ENCODE results near the gene CLIC3. TPM values are rescaled to one million over a fixed set of nuclear protein-coding genes. Genes with fewer than 3 reads are reported as not detected.
"Not testable (repeated sequence)": the region's sequence is repeated elsewhere in the genome, so short reads cannot be mapped to it uniquely, and the experiment has no call there.

The CLIC3 gene
- total RNA-seq, 1 experiment from 2014 or later, result 4.3 TPM

DNA sequence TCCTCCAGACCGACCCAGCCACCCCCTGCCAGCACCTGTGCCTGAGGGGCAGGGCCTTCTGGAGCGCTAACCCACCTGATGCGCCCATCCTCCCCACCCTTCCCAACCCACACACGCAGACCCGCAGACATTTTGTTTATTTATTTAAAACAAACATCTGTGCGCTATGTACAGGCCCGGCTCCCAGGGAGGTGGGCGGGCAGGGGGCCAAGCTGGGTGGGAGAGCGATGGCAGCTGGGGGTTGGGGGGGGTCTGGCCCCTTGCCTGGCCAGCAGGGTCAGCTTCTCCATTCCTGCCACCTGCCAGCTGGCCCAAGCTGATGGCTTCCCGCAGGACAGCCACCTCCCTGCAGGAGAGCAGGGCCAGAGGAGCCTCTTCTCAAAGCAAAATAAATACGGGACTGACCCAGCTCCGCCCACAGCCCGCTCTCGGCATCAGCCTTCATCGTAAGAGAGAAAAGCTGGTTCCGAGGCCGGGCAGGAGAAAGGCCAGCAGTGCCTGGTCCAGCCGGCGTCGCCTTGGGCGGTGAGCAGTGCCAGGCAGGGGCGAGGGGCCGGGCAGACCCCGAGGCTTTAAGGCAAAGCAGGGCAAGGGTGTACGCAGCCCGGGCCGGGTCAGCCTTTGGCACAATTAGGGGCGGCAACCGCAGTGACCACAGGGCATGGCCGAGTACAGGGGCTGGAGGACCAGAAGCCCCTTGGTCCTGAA, 10.9 kb upstream of the CLIC3 start:
- ATAC-seq, result no peak
- intact Hi-C loops (cut with micrococcal nuclease), result no loop called here

DNA sequence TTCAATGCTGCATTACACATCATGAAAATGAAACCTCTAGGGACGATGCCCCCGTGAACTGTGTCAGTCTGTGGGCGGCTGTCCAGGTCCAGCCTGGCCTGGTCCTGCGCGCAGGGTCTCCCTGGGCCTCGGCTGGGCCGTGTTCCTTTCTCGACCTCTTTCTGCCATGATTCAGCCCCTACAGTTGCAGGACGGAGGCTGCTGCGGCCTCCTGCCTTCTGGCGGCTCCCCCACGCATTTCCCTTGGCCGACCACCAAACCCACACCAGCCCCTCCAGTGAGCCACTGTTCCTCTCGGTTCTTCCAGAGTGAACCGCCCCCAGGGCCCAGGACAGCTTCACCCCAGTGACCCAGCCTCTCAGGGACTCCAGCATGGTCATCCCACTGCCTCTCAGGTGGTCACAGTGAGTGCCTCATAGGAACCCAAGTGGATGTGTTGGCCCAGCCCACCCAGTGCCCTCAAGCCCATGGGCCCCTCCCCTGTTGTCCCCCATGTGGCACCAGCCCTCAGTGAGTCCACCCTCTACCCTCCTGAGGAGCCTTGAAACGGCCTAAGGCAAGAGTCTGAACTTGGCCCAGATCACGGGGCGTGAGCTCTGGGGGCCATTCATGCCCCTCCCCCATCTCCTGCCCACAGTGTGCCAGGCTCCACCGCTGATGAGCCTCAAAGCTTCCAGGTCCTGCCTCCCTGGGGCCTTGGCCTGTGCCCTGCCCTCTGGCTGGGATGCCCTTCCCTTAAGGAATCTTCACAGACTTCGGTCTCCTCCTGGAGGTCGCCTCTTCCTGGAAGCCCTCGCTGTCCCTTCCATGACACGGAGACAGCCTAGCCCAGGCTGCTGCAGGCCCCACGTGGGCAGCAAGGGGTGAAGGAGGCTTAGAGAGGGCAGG, 10.0 kb upstream of the CLIC3 start:
- ChIA-PET POLR2A (ENCODE audit: unreplicated experiment) (no interaction called here), CTCF (no interaction called here)
- no peaks in the 10 kb centered on the region for H3K36me3 ChIP-seq (ENCODE audit: low read depth, low read length)
- TF ChIP-seq, protein P1, sequence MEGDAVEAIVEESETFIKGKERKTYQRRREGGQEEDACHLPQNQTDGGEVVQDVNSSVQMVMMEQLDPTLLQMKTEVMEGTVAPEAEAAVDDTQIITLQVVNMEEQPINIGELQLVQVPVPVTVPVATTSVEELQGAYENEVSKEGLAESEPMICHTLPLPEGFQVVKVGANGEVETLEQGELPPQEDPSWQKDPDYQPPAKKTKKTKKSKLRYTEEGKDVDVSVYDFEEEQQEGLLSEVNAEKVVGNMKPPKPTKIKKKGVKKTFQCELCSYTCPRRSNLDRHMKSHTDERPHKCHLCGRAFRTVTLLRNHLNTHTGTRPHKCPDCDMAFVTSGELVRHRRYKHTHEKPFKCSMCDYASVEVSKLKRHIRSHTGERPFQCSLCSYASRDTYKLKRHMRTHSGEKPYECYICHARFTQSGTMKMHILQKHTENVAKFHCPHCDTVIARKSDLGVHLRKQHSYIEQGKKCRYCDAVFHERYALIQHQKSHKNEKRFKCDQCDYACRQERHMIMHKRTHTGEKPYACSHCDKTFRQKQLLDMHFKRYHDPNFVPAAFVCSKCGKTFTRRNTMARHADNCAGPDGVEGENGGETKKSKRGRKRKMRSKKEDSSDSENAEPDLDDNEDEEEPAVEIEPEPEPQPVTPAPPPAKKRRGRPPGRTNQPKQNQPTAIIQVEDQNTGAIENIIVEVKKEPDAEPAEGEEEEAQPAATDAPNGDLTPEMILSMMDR (conservative IDR thresholded peaks at IDR 0.05; ENCODE audit: low read depth, low read length), result no peak
- TF ChIP-seq EZH2 (IDR thresholded peaks at IDR 0.05; ENCODE audit: low read length, unreplicated experiment) (no peak), EZH2phosphoT487 (IDR thresholded peaks at IDR 0.05; ENCODE audit: borderline replicate concordance, low read length) (no peak)
- no peaks in the 10 kb centered on the region for H3K79me2 ChIP-seq (ENCODE audit: low read length)
- no peak overlapping the region for H3K4me3 ChIP-seq (ENCODE audit: low read length)
- no peaks in the 10 kb centered on the region for H3K9me3 ChIP-seq (ENCODE audit: low read length)
- no peaks in the 10 kb centered on the region for H3K27me3 ChIP-seq (ENCODE audit: low read length)
- intact Hi-C loops (cut with micrococcal nuclease), result no loop called here
- H3K4me1 ChIP-seq (ENCODE audit: insufficient read depth, low read length), result no peaks in the 10 kb centered on the region
- no peak for ATAC-seq
- no peaks in the 10 kb centered on the region for H3K9me2 ChIP-seq (replicated peaks; ENCODE audit: low read length)
- no peaks in the 10 kb centered on the region for H4K20me1 ChIP-seq (ENCODE audit: low read length)
- no peak overlapping the region for H2AFZ ChIP-seq (ENCODE audit: low read length)
- H3K9ac ChIP-seq (ENCODE audit: low read length), result no peak overlapping the region
- DNase-seq, result no peak
- H3F3A ChIP-seq (ENCODE audit: low read length, unreplicated experiment), result no peaks in the 10 kb centered on the region
- H3K27ac ChIP-seq (ENCODE audit: low read length), result no peak overlapping the region
- no peak overlapping the region for H3K4me2 ChIP-seq (ENCODE audit: low read length)
- no TSS peak for BruUV-seq (replicated peaks)

More for the DNA sequence above, 10.9 kb upstream of the CLIC3 start:
- Histone ChIP-seq H3K9ac (ENCODE audit: low read length) (no peak overlapping the region), H3K4me3 (ENCODE audit: low read length) (no peak overlapping the region), H4K20me1 (ENCODE audit: low read length) (no peaks in the 10 kb centered on the region), H3K9me2 (replicated peaks; ENCODE audit: low read length) (no peaks in the 10 kb centered on the region), H3K79me2 (ENCODE audit: low read length) (no peaks in the 10 kb centered on the region), H3K4me2 (ENCODE audit: low read length) (no peak overlapping the region), H3K27me3 (ENCODE audit: low read length) (no peaks in the 10 kb centered on the region), H2AFZ (ENCODE audit: low read length) (no peak overlapping the region), H3K4me1 (ENCODE audit: insufficient read depth, low read length) (no peaks in the 10 kb centered on the region), H3K9me3 (ENCODE audit: low read length) (no peaks in the 10 kb centered on the region), H3F3A (ENCODE audit: low read length, unreplicated experiment) (no peaks in the 10 kb centered on the region), H3K36me3 (ENCODE audit: low read depth, low read length) (no peaks in the 10 kb centered on the region), H3K27ac (ENCODE audit: low read length) (no peak overlapping the region)
- POLR2A ChIA-PET (ENCODE audit: unreplicated experiment), result no interaction called here
- CTCF ChIA-PET, result no interaction called here
- TF ChIP-seq, protein P1 (conservative IDR thresholded peaks at IDR 0.05; ENCODE audit: low read depth, low read length), result no peak
- TF ChIP-seq EZH2phosphoT487 (IDR thresholded peaks at IDR 0.05; ENCODE audit: borderline replicate concordance, low read length) (no peak), EZH2 (IDR thresholded peaks at IDR 0.05; ENCODE audit: low read length, unreplicated experiment) (no peak)
- BruUV-seq (replicated peaks), result no TSS peak
- DNase-seq, result no peak

DNA sequence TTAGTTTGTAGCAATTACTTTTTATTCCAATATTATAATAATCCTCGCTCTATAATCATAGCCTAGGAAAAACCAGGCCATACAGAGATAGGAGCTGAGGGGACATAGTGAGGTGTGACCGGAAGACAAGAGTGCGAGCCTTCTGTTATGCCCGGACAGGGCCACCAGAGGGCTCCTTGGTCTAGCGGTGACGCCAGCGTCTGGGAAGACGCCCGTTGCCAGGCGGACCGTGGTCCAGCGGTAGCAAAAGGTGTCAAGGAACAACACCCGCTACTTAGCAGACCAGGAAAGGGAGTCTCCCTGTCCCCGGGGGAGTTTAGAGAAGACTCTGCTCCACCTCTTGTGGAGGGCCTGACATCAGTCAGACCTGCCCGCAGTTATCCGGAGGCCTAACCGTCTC, 7.9 kb upstream of the CLIC3 start:
- ATAC-seq; H3K4me2 ChIP-seq (ENCODE audit: low read length); H3K4me3 ChIP-seq (ENCODE audit: low read length); H3K4me1 ChIP-seq (ENCODE audit: insufficient read depth, low read length); H3K36me3 ChIP-seq (ENCODE audit: low read depth, low read length); H3K79me2 ChIP-seq (ENCODE audit: low read length); DNase-seq; H3K9ac ChIP-seq (ENCODE audit: low read length); H3K9me2 ChIP-seq (replicated peaks; ENCODE audit: low read length); H3K9me3 ChIP-seq (ENCODE audit: low read length); H2AFZ ChIP-seq (ENCODE audit: low read length); H3K27me3 ChIP-seq (ENCODE audit: low read length); BruUV-seq (replicated peaks); intact Hi-C loops (cut with micrococcal nuclease); H3K27ac ChIP-seq (ENCODE audit: low read length); H4K20me1 ChIP-seq (ENCODE audit: low read length); H3F3A ChIP-seq (ENCODE audit: low read length, unreplicated experiment); CTCF ChIA-PET; POLR2A ChIA-PET (ENCODE audit: unreplicated experiment): not testable (repeated sequence)

Data from PC-3 (cell line).